Naive thymus-derived CD4-positive, alpha-beta T cell (primary cell): ENCODE measurements around the gene CMIP. TPM values are rescaled to one million over a fixed set of nuclear protein-coding genes. Genes with fewer than 3 reads are reported as not detected.
A peak's percentile ranks its signal among the peaks of the same experiment; 100 is the strongest.

Experiments used
- ATAC-seq: fragments of 150-1000 bp; cut with Tn5 transposase; 2 replicates; pipeline ENCODE4 v1.10.0; 2021; ENCODE audit warnings: mild to moderate bottlenecking, moderate library complexity
- CTCF ChIA-PET: fragments of 350-600 bp; sonication (Branson Sonifier 250); formaldehyde crosslinking; loops from one replicate; lab custom pipeline; 2021; ENCODE audit warnings: antibody characterized with exemption; lab: Charles Lee
- POLR2A ChIA-PET: fragments of 350-600 bp; sonication (Branson Sonifier 250); formaldehyde crosslinking; loops from one replicate; lab custom pipeline; 2021; ENCODE audit warnings: antibody characterized with exemption, inconsistent platforms; lab: Charles Lee
- DNase-seq, 9 donors: peaks; one replicate each; pipeline versions ENCODE4 v3.0.0 to v3.0.0-alpha.2; 2020 to 2022; ENCODE audit warnings: mixed read lengths in 1 of 9
- H3K27ac ChIP-seq: one replicate; pipeline ENCODE4 v1.7.0; 2013; ENCODE audit warnings: mild to moderate bottlenecking, low read depth, low read length, moderate library complexity
- H3K27me3 ChIP-seq, 2 donors: one replicate each; pipeline ENCODE4 v1.7.0; 2013; ENCODE audit warnings: low read length in 2 of 2, mild to moderate bottlenecking in 2 of 2, moderate library complexity in 2 of 2; ENCODE audit not compliant: control insufficient read depth in 2 of 2, insufficient read depth in 2 of 2
- H3K36me3 ChIP-seq, 3 experiments: 1 replicate in 2 of 3; 2 replicates in 1 of 3; pipeline ENCODE4 v1.7.0; 2013; ENCODE audit warnings: low read length in 3 of 3, mild to moderate bottlenecking in 3 of 3, moderate library complexity in 1 of 3; ENCODE audit not compliant: insufficient read depth in 3 of 3, control insufficient read depth in 2 of 3
- H3K4me1 ChIP-seq, 2 donors: one replicate each; pipeline ENCODE4 v1.7.0; 2013; ENCODE audit warnings: low read length in 2 of 2, mild to moderate bottlenecking in 2 of 2, moderate library complexity in 1 of 2; ENCODE audit not compliant: control insufficient read depth in 2 of 2, insufficient read depth in 2 of 2
- H3K4me3 ChIP-seq: 2 replicates; pipeline ENCODE4 v1.7.0; 2013; ENCODE audit warnings: mild to moderate bottlenecking, low read length
- H3K9me3 ChIP-seq, 3 experiments: 1 replicate in 2 of 3; 2 replicates in 1 of 3; pipeline ENCODE4 v1.7.0; 2013; ENCODE audit warnings: low read length in 3 of 3; ENCODE audit not compliant: control insufficient read depth in 2 of 3
- H3K27ac Mint-ChIP-seq, 9 donors: one replicate each; pipeline ENCODE4 v1.8.0; 2020 to 2022; ENCODE audit warnings: mixed read lengths in 9 of 9, mild to moderate bottlenecking in 8 of 9, moderate library complexity in 5 of 9, inconsistent platforms in 2 of 9
- H3K27me3 Mint-ChIP-seq, 5 donors: one replicate each; pipeline ENCODE4 v1.8.0; 2021 to 2022; ENCODE audit warnings: mixed read lengths in 5 of 5, mild to moderate bottlenecking in 1 of 5
- H3K36me3 Mint-ChIP-seq, 5 donors: one replicate each; pipeline ENCODE4 v1.8.0; 2020 to 2022; ENCODE audit warnings: mixed read lengths in 5 of 5, mild to moderate bottlenecking in 3 of 5, inconsistent platforms in 1 of 5
- H3K4me1 Mint-ChIP-seq, 7 donors: one replicate each; pipeline ENCODE4 v1.8.0; 2020 to 2022; ENCODE audit warnings: mixed read lengths in 7 of 7, mild to moderate bottlenecking in 3 of 7, inconsistent platforms in 1 of 7
- H3K4me3 Mint-ChIP-seq, 10 donors: one replicate each; pipeline ENCODE4 v1.8.0; 2020 to 2022; ENCODE audit warnings: mild to moderate bottlenecking in 10 of 10, mixed read lengths in 10 of 10, moderate library complexity in 6 of 10, inconsistent platforms in 2 of 10
- H3K9me3 Mint-ChIP-seq, 11 donors: one replicate each; pipeline ENCODE4 v1.8.0; 2020 to 2022; ENCODE audit warnings: mixed read lengths in 11 of 11, mild to moderate bottlenecking in 4 of 11, inconsistent platforms in 1 of 11, moderate library complexity in 1 of 11
- intact Hi-C, 2 donors: fragments of 100-400 bp; cut with micrococcal nuclease; formaldehyde crosslinking; loops; one replicate each; pipeline ENCODE4 v1.15.1; 2023
- polyA plus RNA-seq, 2 donors: library from polyadenylated mRNA; unstranded; fragments of 300-500 nt; fragmentation: Illumina TruSeq; gene quantifications; one replicate each; pipeline ENCODE4 v1.2.3, GENCODE V29; 2021
- total RNA-seq, 6 experiments: library from RNA in 5 of 6; stranded (reverse) in 5 of 6; gene quantifications; 1 replicate in 5 of 6; 2 replicates in 1 of 6; pipeline ENCODE4 v1.2.3 and lab custom pipeline; 2021 to 2026

Gene CMIP
- total and polyA plus RNA-seq, 7 experiments from 2014 or later: 0.66 to 75.4 (median 34.3) TPM

DNA sequence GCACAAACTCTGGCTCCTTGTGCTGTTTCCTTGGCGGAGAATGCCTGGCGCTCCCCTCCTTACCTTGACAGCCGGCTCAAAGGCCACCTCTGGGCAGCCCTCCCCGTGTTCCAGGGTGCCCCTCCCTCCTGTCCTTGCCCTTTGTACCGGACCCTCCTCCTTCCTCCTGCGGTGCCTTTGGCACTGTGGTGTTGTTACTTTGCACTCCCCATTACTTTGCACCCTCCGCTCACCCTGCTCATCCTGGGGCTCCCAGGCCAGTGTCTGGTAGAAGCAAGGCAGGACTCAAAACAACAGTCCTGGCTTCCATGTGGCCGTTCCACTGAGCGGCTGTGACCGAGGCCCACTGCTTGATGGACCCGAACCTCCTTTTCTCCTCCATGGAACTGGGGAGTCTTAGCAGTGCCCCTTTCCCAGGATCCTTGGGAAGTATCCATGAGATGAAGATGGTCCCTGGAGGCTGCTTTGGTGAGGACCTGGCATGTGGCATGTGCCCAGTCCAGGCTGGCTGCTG lies 147.8 kb downstream of the CMIP start:
- Histone ChIP-seq H3K27ac (no peak overlapping the region), H3K4me1 (no peaks in the 10 kb centered on the region), H3K9me3 (no peaks in the 10 kb centered on the region), H3K36me3 (peaks cover 0 to 8% (median 0%) of the 10 kb centered on the region in 3 experiments), H3K4me3 (no peak overlapping the region), H3K27me3 (no peaks in the 10 kb centered on the region)
- H3K36me3 Mint-ChIP-seq: peaks cover 0 to 22% (median 7%) of the 10 kb centered on the region in 5 donors
- no peaks in the 10 kb centered on the region for H3K27me3 Mint-ChIP-seq
- H3K4me1 Mint-ChIP-seq: peaks cover 18 to 44% (median 24%) of the 10 kb centered on the region in 7 donors
- no peak for DNase-seq
- ATAC-seq: no peak
- CTCF ChIA-PET: no interaction called here
- POLR2A ChIA-PET: no interaction called here
- H3K4me3 Mint-ChIP-seq: no peak overlapping the region
- peak overlapping the region in 1 of 9 donors; percentile 62 for H3K27ac Mint-ChIP-seq
- intact Hi-C loops: no loop called here
- H3K9me3 Mint-ChIP-seq: no peaks in the 10 kb centered on the region

DNA sequence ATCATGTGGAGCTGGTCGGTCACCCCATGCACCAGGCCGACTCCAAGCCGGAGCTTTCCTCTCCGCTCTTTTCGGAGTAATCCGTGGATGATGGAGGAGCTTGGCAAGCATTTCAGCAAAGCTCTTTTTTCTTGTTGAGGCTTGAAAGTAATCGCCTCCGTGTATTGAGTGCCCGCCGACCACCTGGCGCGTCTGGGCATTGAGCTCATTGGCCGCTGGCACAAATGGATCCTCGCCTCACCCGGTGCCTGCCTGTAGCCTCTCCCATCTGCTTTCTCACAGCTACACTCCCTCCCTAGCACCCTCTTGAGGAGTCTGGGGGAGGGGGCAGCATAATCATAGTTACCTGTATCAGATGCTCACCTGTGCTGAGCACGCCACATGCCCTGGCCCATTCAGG lies 148.9 kb downstream of the CMIP start:
- no peak overlapping the region for H3K27ac ChIP-seq
- intact Hi-C loops: no loop called here
- no peak overlapping the region for H3K4me3 ChIP-seq
- ChIA-PET CTCF (no interaction called here), POLR2A (no interaction called here)
- Mint-ChIP-seq H3K4me3 (no peak overlapping the region), H3K27ac (no peak overlapping the region), H3K36me3 (peaks cover 0 to 20% (median 7%) of the 10 kb centered on the region in 5 donors), H3K9me3 (no peaks in the 10 kb centered on the region), H3K27me3 (no peaks in the 10 kb centered on the region), H3K4me1 (peaks cover 19 to 44% (median 22%) of the 10 kb centered on the region in 7 donors)
- H3K4me1 ChIP-seq: no peaks in the 10 kb centered on the region
- H3K36me3 ChIP-seq: peaks cover 0 to 6% (median 0%) of the 10 kb centered on the region in 3 experiments
- no peak for DNase-seq
- H3K27me3 ChIP-seq: no peaks in the 10 kb centered on the region
- H3K9me3 ChIP-seq: no peaks in the 10 kb centered on the region
- ATAC-seq: no peak

DNA sequence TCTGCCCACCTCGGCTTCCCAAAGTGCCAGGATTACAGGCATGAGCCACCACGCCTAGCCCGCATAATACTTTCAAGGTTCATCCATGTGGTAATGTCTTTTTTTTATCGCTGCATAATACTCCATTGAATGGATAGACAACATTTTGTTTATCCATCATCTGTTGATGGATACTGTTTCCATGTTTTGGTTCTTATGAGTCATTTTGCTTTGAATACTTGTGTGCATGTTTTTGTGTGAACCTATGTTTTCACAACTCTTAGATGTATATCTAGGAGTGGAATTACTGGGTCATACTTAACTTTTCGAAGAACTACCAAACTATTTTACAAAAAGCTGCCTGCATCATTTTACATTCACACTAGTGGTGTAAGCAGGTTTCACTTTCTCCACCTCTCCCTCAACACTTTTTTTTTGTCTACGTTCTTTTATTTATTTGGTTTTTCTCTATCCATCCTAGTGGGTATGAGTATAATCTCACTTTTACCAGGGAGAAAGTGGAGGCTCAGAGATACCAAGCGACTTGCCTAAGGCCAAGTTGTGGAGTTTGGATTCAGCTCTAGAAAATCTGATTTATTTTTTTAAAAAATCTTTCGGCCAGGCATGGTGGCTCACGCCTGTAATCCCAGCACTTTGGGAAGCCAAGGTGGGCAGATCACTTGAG lies 151.2 kb downstream of the CMIP start:
- no peak overlapping the region for H3K4me3 ChIP-seq
- H3K27me3 Mint-ChIP-seq: no peaks in the 10 kb centered on the region
- H3K36me3 ChIP-seq: no peaks in the 10 kb centered on the region
- DNase-seq: no peak
- peaks cover 17 to 36% (median 24%) of the 10 kb centered on the region in 7 donors for H3K4me1 Mint-ChIP-seq
- ATAC-seq: no peak
- intact Hi-C loops: loop anchor here in 1 of 2 donors (2.0 kb wide), 1 partner anchor 79 kb away; no protein-coding TSS in a partner anchor
- POLR2A ChIA-PET: interaction anchor here (0.5 kb wide), 1 partner anchor 34 kb away, joined by 3 read pairs; no protein-coding TSS in a partner anchor
- H3K36me3 Mint-ChIP-seq: peaks cover 0 to 15% (median 3%) of the 10 kb centered on the region in 5 donors
- no peaks in the 10 kb centered on the region for H3K9me3 ChIP-seq
- no peak overlapping the region for H3K4me3 Mint-ChIP-seq
- no peaks in the 10 kb centered on the region for H3K27me3 ChIP-seq
- no peaks in the 10 kb centered on the region for H3K4me1 ChIP-seq
- H3K27ac Mint-ChIP-seq: peak overlapping the region in 1 of 9 donors; percentile 70
- no peak overlapping the region for H3K27ac ChIP-seq
- no peaks in the 10 kb centered on the region for H3K9me3 Mint-ChIP-seq
- CTCF ChIA-PET: no interaction called here

DNA sequence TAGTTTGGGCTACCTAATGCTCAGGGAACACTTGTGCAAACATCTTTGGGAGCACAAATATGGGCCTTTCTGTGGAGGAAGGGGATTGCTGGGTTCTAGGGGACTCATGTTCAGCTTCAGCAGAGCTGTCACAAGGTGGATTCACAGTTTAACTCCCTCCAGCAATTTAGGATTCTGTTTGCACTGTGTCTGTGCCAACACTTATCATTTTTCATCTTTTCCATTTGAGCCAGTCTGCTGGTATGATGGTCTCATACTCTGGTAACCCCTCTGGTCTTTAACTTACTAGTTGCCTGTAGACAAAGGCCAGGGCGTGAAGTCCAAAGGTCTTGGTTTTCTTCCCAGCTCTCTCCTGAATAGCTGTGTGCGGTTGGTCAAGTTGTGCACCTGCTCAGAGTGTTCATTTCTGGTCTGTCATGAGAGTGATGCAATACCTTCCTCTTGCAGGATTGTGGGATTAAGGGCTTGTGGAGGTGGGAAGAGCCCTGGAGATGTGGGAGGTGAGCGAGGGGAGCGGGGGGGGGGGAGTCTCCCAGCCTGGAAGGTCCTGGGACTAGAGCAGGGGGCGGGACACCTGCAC lies 152.6 kb downstream of the CMIP start:
- POLR2A ChIA-PET: no interaction called here
- no peaks in the 10 kb centered on the region for H3K9me3 Mint-ChIP-seq
- H3K27ac Mint-ChIP-seq: peak overlapping the region in 1 of 9 donors; percentile 3

DNA sequence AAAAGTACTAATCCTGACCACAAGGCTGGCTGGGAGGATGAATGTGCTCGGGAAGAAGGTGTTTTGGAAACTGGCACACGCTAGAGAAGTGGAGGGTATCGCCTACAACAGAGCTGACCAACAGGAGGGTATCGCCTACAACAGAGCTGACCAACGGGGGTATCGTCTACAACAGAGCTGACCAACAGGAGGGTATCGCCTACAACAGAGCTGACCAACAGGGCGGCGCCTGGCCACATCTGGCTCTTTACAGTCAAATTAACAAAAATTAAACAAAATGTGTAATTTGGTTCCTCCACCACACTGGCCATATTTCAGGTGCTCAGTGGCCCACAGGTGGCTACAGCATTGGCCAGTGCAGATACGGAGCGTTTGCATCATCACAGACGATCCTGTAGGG lies 153.5 kb downstream of the CMIP start:
- H3K27me3 ChIP-seq: no peaks in the 10 kb centered on the region
- no peak overlapping the region for H3K4me3 ChIP-seq
- H3K36me3 ChIP-seq: no peaks in the 10 kb centered on the region
- no peaks in the 10 kb centered on the region for H3K27me3 Mint-ChIP-seq
- DNase-seq: no peak
- no peaks in the 10 kb centered on the region for H3K9me3 ChIP-seq
- H3K4me1 ChIP-seq: no peaks in the 10 kb centered on the region
- ChIA-PET CTCF (interaction anchor here (0.6 kb wide), 1 partner anchor 285 kb away, joined by 3 read pairs; no protein-coding TSS in a partner anchor), POLR2A (no interaction called here)
- H3K4me3 Mint-ChIP-seq: no peak overlapping the region
- H3K4me1 Mint-ChIP-seq: peaks cover 8 to 26% (median 20%) of the 10 kb centered on the region in 7 donors
- intact Hi-C loops: no loop called here
- peak overlapping the region in 1 of 9 donors; percentile 21 for H3K27ac Mint-ChIP-seq
- no peaks in the 10 kb centered on the region for H3K9me3 Mint-ChIP-seq
- no peak for ATAC-seq
- peaks cover 0 to 12% (median 3%) of the 10 kb centered on the region in 5 donors for H3K36me3 Mint-ChIP-seq
- no peak overlapping the region for H3K27ac ChIP-seq

More for the DNA sequence above, 152.6 kb downstream of the CMIP start:
- H3K27ac ChIP-seq: no peak overlapping the region
- no peak for ATAC-seq
- Mint-ChIP-seq H3K36me3 (peaks cover 0 to 15% (median 3%) of the 10 kb centered on the region in 5 donors), H3K27me3 (no peaks in the 10 kb centered on the region), H3K4me3 (no peak overlapping the region), H3K4me1 (peaks cover 8 to 26% (median 20%) of the 10 kb centered on the region in 7 donors)
- no peak for DNase-seq
- no peaks in the 10 kb centered on the region for H3K9me3 ChIP-seq
- CTCF ChIA-PET: interaction anchor here (0.7 kb wide), 1 partner anchor 190 kb away, joined by 4 read pairs; no protein-coding TSS in a partner anchor
- H3K4me1 ChIP-seq: no peaks in the 10 kb centered on the region
- intact Hi-C loops: loop anchor here in 1 of 2 donors (2.0 kb wide), 1 partner anchor 78 kb away; no protein-coding TSS in a partner anchor
- H3K4me3 ChIP-seq: no peak overlapping the region
- no peaks in the 10 kb centered on the region for H3K27me3 ChIP-seq
- no peaks in the 10 kb centered on the region for H3K36me3 ChIP-seq

DNA sequence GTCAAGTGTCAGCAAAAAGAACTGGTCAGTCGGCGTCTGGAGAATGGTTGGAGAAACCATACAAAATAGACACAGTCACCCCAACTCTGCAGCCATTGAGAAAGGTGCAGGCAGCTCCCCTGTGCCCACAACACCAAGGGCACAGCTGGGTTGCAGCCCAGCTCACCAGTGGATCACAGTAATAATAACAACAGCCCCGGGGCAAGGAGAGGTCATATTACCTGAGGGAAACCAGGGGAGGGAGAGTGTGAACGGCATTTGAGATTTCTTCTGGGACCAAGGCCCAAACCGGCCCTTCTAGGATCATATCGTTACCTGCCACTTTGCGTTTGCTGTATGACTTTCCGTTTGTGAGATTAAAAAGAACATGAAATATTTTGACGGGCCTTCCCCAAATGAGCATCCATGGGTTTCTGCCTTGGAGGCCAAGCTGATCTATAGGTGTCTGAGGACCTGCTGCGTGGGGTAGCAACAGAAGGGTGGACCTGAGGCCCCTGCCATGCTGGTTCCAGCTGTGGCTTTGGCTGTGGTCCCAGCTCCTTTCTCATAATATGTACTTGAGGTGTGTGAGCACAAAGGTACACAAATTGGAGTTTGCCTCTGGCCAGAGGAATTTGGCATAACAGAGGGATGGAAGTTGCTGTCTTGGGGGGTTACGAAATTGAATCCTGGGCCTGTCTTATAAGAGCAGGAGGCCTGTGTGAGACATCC lies 154.6 kb downstream of the CMIP start:
- Mint-ChIP-seq H3K27ac (peak overlapping the region in 3 of 9 donors; percentile 20 to 68 (median 44)), H3K27me3 (no peaks in the 10 kb centered on the region), H3K4me1 (peaks cover 8 to 26% (median 18%) of the 10 kb centered on the region in 7 donors), H3K36me3 (peaks cover 0 to 12% (median 0%) of the 10 kb centered on the region in 5 donors), H3K9me3 (no peaks in the 10 kb centered on the region), H3K4me3 (no peak overlapping the region)
- ChIA-PET POLR2A (no interaction called here), CTCF (no interaction called here)
- Histone ChIP-seq H3K9me3 (no peaks in the 10 kb centered on the region), H3K4me1 (no peaks in the 10 kb centered on the region), H3K27me3 (no peaks in the 10 kb centered on the region), H3K36me3 (no peaks in the 10 kb centered on the region), H3K27ac (no peak overlapping the region), H3K4me3 (no peak overlapping the region)
- ATAC-seq: no peak
- intact Hi-C loops: no loop called here
- no peak for DNase-seq
